ENCODE measurements around the gene FHOD3. TPM values are rescaled to one million over a fixed set of nuclear protein-coding genes. Genes with fewer than 3 reads are reported as not detected.

Gene FHOD3
- total and polyA plus RNA-seq, 10 donors = 1.2 to 2.7 (median 1.9) TPM

DNA sequence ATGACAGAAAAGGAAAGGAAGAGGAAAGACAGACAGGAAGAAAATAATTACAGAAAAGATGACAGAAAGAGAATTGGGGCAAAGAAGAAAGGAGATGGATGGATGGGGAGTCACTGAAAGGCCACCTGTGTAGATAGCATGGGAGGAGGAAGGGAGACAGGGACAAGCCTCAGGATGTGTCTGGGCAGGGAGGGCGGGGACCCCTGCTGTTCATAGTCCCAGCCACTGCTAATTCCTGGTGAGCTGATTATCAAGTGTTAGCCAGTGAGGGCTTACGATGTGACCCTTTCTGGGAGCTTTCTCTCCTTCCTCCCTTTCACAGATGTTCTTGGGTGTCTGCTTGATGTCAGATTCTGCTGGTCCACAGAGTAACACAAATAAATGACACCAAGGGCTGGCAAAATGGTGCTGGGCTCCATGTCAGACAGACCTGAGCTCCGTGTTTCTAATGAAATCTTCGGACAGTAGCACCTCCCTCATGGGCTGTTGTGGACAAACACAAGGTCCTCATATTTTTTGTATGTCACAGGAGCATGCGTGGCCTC, 13.6 kb downstream of the FHOD3 start:
- H3K27me3 ChIP-seq (replicated peaks in 1 of 7) = peaks cover 0 to 35% (median 0%) of the 10 kb centered on the region in 7 donors
- 79 to 85% (median 82%) methylated on average over 5 of the region's 5 CpGs for WGBS, 5 donors
- TF ChIP-seq, protein P1, sequence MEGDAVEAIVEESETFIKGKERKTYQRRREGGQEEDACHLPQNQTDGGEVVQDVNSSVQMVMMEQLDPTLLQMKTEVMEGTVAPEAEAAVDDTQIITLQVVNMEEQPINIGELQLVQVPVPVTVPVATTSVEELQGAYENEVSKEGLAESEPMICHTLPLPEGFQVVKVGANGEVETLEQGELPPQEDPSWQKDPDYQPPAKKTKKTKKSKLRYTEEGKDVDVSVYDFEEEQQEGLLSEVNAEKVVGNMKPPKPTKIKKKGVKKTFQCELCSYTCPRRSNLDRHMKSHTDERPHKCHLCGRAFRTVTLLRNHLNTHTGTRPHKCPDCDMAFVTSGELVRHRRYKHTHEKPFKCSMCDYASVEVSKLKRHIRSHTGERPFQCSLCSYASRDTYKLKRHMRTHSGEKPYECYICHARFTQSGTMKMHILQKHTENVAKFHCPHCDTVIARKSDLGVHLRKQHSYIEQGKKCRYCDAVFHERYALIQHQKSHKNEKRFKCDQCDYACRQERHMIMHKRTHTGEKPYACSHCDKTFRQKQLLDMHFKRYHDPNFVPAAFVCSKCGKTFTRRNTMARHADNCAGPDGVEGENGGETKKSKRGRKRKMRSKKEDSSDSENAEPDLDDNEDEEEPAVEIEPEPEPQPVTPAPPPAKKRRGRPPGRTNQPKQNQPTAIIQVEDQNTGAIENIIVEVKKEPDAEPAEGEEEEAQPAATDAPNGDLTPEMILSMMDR (IDR thresholded peaks at IDR 0.05 in 8 of 11, conservative IDR thresholded peaks at IDR 0.05 in 3 of 11) = no peak
- TF ChIP-seq POLR2AphosphoS5 (IDR thresholded peaks at IDR 0.05) (no peak), POLR2A (IDR thresholded peaks at IDR 0.05) (no peak)
- intact Hi-C loops (cut with DNase I; ENCODE audit: low total_unique reads) = no loop called here
- H3K9me3 ChIP-seq = no peaks in the 10 kb centered on the region
- no peak overlapping the region for H3K27ac ChIP-seq
- no peak overlapping the region for H3K4me3 ChIP-seq
- peaks cover 0 to 13% (median 0%) of the 10 kb centered on the region in 6 donors for H3K4me1 ChIP-seq
- no peaks in the 10 kb centered on the region for H3K36me3 ChIP-seq
- DNase-seq = no peak

DNA sequence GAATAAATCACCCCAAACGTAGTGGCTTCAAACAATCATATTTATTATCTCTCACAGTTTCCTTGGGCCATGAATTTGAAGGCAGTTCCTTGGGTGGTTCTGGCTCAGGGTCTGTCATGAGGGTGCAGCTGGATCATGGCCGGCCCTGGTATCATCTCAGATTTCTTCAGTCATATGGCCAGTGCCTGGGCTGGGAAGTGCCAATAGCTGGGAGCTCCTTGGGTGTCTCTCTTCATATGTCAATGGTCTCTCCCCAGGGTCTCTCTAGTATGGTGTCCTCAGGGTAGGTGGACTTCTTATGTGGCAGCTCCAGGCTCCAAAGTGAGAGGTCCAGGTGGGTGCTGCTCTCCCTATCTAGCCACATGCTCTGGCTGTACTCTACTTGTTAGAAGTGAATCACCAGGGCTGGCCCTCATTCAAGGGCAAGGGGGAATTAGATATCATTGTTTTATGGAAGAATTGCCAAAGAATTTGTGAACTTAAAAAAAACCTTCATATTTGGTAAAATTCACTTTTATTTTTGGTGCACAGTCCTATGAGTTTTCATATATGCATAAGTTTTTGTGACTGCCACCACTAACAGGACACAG, 15.4 kb downstream of the FHOD3 start:
- peaks cover 0 to 23% (median 0%) of the 10 kb centered on the region in 7 donors for H3K27me3 ChIP-seq (replicated peaks in 1 of 7)
- WGBS, 5 donors = 72 to 90% (median 83%) methylated on average over 2 of the region's 2 CpGs
- no peaks in the 10 kb centered on the region for H3K36me3 ChIP-seq
- TF ChIP-seq POLR2AphosphoS5 (IDR thresholded peaks at IDR 0.05) (no peak), POLR2A (IDR thresholded peaks at IDR 0.05) (no peak)
- TF ChIP-seq, protein P1 (IDR thresholded peaks at IDR 0.05 in 8 of 11, conservative IDR thresholded peaks at IDR 0.05 in 3 of 11) = no peak
- no peak overlapping the region for H3K4me3 ChIP-seq
- no peak overlapping the region for H3K27ac ChIP-seq
- DNase-seq = no peak
- peaks cover 0 to 13% (median 0%) of the 10 kb centered on the region in 6 donors for H3K4me1 ChIP-seq
- intact Hi-C loops (cut with DNase I; ENCODE audit: low total_unique reads) = no loop called here
- H3K9me3 ChIP-seq = peaks cover 0 to 6% (median 2%) of the 10 kb centered on the region in 8 donors

DNA sequence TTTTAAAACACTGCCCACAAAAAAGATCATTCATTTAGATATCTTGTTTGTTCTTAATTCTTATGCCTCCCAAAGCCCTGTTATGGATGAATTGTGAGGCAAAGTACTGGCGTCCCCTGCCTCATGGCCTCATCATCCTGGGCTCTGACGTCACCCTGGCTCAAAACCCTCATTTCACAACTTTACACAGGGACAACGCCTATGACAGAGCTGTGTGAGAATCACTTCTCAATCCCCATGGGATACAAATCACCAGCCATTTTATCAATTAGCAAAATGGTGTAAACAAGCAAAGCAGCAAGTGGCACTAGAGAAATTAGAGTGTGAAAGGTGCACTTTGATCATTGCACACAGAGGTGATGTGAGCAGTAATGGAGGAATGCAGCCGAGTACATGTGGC, 16.6 kb downstream of the FHOD3 start:
- H3K4me1 ChIP-seq = peaks cover 0 to 13% (median 0%) of the 10 kb centered on the region in 6 donors
- WGBS, 5 donors = 65 to 90% (median 73%) methylated on average over 4 of the region's 4 CpGs
- TF ChIP-seq POLR2A (IDR thresholded peaks at IDR 0.05) (no peak), POLR2AphosphoS5 (IDR thresholded peaks at IDR 0.05) (no peak)
- TF ChIP-seq, protein P1 (IDR thresholded peaks at IDR 0.05 in 8 of 11, conservative IDR thresholded peaks at IDR 0.05 in 3 of 11) = no peak
- no peak overlapping the region for H3K4me3 ChIP-seq
- H3K36me3 ChIP-seq = no peaks in the 10 kb centered on the region
- H3K27me3 ChIP-seq (replicated peaks in 1 of 7) = peaks cover 0 to 19% (median 0%) of the 10 kb centered on the region in 7 donors
- H3K9me3 ChIP-seq = peaks cover 0 to 18% (median 14%) of the 10 kb centered on the region in 8 donors
- H3K27ac ChIP-seq = peak overlapping the region in 4 of 8 donors; percentile 33 to 54 (median 40)
- intact Hi-C loops (cut with DNase I; ENCODE audit: low total_unique reads) = no loop called here
- no peak for DNase-seq

DNA sequence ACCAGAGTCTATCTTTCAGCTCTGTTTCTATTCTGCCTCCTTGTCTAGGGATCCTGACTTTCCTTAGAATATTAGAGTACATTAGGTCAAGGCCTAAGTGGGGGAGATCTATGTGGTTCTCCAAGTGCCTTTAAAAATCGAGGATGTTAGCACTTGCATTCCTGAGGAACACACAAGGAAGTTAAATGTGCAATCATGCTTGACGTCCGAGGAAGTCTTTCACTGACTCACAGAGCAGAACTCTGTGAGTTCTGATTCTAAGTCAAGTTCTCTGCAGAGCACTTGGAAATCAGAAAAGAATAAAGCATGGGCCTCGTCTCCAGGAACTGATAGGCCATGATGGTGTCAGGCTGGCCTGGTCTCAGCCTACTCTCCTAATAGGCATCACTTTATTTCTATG, 17.2 kb downstream of the FHOD3 start:
- Histone ChIP-seq H3K27ac (peak overlapping the region in 6 of 8 donors; percentile 22 to 60 (median 50)), H3K27me3 (replicated peaks in 1 of 7) (peaks cover 0 to 13% (median 0%) of the 10 kb centered on the region in 7 donors), H3K36me3 (no peaks in the 10 kb centered on the region), H3K4me3 (no peak overlapping the region), H3K9me3 (peaks cover 0 to 24% (median 19%) of the 10 kb centered on the region in 8 donors), H3K4me1 (peaks cover 0 to 6% (median 0%) of the 10 kb centered on the region in 6 donors)
- DNase-seq = no peak
- intact Hi-C loops (cut with DNase I; ENCODE audit: low total_unique reads) = no loop called here
- WGBS, 5 donors = 33 to 58% (median 43%) methylated on average over 4 of the region's 4 CpGs
- TF ChIP-seq POLR2AphosphoS5 (IDR thresholded peaks at IDR 0.05) = no peak
- no peak for TF ChIP-seq POLR2A (IDR thresholded peaks at IDR 0.05)
- TF ChIP-seq, protein P1 (IDR thresholded peaks at IDR 0.05 in 8 of 11, conservative IDR thresholded peaks at IDR 0.05 in 3 of 11) = no peak

All from spleen (tissue), 11 donors.